Thymus (tissue), 11 donors: ENCODE measurements around the gene NT5C1A. TPM values are rescaled to one million over a fixed set of nuclear protein-coding genes. Genes with fewer than 3 reads are reported as not detected.
A peak's percentile ranks its signal among the peaks of the same experiment; 100 is the strongest.

ENCODE experiments used
- DNase-seq, 9 donors: peaks; one replicate each; pipeline ENCODE4 v3.0.0-alpha.2; 2013; ENCODE audit warnings: low spot score in 9 of 9, low read depth in 6 of 9, missing footprints in 1 of 9
- H3K27ac ChIP-seq, 2 donors: one replicate each; pipeline ENCODE4 v1.5.1; 2013; ENCODE audit warnings: control low read depth in 1 of 2, low read depth in 1 of 2, low read length in 1 of 2, mild to moderate bottlenecking in 1 of 2, moderate library complexity in 1 of 2
- H3K27me3 ChIP-seq, 2 donors: one replicate each; pipeline ENCODE4 v1.5.1; 2013; ENCODE audit warnings: low read length in 1 of 2; ENCODE audit not compliant: control insufficient read depth in 2 of 2, insufficient read depth in 1 of 2
- H3K36me3 ChIP-seq, 2 donors: one replicate each; pipeline ENCODE4 v1.5.1; 2013; ENCODE audit warnings: low read length in 1 of 2, mild to moderate bottlenecking in 1 of 2, moderate library complexity in 1 of 2; ENCODE audit not compliant: control insufficient read depth in 2 of 2, insufficient read depth in 2 of 2
- H3K4me1 ChIP-seq, 2 donors: one replicate each; pipeline ENCODE4 v1.5.1; 2013; ENCODE audit warnings: low read length in 2 of 2; ENCODE audit not compliant: control insufficient read depth in 2 of 2, insufficient read depth in 2 of 2
- H3K4me3 ChIP-seq, 2 donors: one replicate each; pipeline ENCODE4 v1.5.1; 2013; ENCODE audit warnings: low read length in 2 of 2, control low read depth in 1 of 2, mild to moderate bottlenecking in 1 of 2
- H3K9me3 ChIP-seq, 2 donors: one replicate each; pipeline ENCODE4 v1.5.1; 2013; ENCODE audit warnings: low read length in 1 of 2, mild to moderate bottlenecking in 1 of 2; ENCODE audit not compliant: control insufficient read depth in 2 of 2, insufficient read depth in 1 of 2
- WGBS: extraction: QIAGEN DNeasy Blood & Tissue Kit; methylation state at CpG from one replicate; pipeline ENCODE4 v1.1.7; 2013; 5-methylcytosine and 5-hydroxymethylcytosine counted together
- polyA plus RNA-seq: library from polyadenylated mRNA; stranded (reverse); fragments of 200-250 nt; gene quantifications from one replicate; pipeline ENCODE4 v1.2.3, GENCODE V29; 2013
- total RNA-seq: library from RNA; stranded (reverse); fragments of 120-200 nt; gene quantifications from one replicate; pipeline ENCODE4 v1.2.4, GENCODE V29; 2013
- donor health status: healthy.

Gene NT5C1A
- total and polyA plus RNA-seq, 2 donors: 0.09 TPM; not detected in 1

DNA sequence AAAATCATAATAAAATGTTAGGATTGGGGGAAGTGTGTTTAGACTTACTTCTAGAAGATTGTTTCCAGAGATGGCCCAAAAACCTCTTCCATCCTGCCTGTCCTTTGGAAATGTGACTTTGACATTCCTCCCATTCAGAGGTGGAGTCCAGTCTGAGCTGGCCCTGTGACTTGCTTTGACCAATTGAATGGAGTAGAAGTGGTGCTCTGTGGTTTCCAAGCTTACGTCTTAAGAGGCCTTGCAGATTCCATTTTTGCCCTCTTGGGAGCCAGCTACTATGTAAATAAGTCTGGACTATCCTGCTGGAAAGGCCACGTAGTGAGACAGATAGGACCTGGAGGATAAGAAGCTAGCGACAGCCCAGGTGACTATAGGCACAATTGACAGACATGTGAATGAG, 1.3 kb upstream of the NT5C1A start:
- 94% methylated on average over 3 of the region's 3 CpGs for WGBS
- H3K27me3 ChIP-seq: peaks cover 42 to 77% of the 10 kb centered on the region in 2 donors
- H3K36me3 ChIP-seq: no peaks in the 10 kb centered on the region
- no peaks in the 10 kb centered on the region for H3K4me1 ChIP-seq
- H3K9me3 ChIP-seq: no peaks in the 10 kb centered on the region
- H3K27ac ChIP-seq: no peak overlapping the region
- no peak for DNase-seq
- no peak overlapping the region for H3K4me3 ChIP-seq

DNA sequence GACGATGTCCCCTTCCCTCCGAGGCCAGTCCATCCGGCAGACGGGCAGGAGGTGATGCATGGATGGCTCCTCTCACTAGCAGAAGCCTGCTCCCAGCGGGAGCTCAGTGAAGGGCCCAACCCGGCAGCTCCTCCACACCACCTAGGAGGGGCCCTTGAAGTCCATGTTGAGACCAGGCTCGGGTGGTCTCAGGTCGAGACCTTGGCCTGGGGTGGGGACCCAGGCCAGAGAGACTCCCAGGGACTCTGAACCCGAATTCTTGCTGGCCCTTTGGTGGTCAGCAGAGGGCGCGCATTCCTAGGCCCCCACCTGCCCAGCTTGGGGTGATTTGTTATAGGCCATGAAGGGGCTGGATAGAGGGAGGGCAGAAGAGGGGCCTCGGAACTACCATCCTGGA, 642 bp upstream of the NT5C1A start:
- no peaks in the 10 kb centered on the region for H3K4me1 ChIP-seq
- no peaks in the 10 kb centered on the region for H3K36me3 ChIP-seq
- peaks cover 42 to 78% of the 10 kb centered on the region in 2 donors for H3K27me3 ChIP-seq
- no peak overlapping the region for H3K27ac ChIP-seq
- no peaks in the 10 kb centered on the region for H3K9me3 ChIP-seq
- peak in 1 of 9 donors; percentile 24 for DNase-seq
- no peak overlapping the region for H3K4me3 ChIP-seq
- WGBS: 29% methylated on average over 12 of the region's 12 CpGs

DNA sequence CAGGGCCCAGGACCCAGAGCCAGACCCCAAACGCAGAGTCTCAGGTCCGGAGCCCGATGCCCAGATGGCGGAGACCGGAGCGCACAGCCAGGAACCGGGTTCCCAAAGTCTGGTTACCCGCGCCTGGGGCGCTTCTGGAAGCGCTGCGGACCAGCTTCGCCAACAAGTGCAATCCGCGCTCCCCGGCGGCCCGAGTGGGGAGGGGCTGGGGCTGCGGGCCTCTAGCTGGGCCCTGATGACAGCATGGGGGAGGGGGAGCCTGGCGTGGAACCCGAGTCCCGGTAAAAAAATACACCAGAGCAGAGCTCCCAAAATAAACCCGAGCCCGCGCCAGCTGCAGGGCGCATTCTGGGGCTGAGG, 494 bp downstream of the NT5C1A start:
- DNase-seq: no peak
- Histone ChIP-seq H3K9me3 (no peaks in the 10 kb centered on the region), H3K36me3 (no peaks in the 10 kb centered on the region), H3K4me3 (no peak overlapping the region), H3K27ac (no peak overlapping the region), H3K27me3 (peaks cover 42 to 76% of the 10 kb centered on the region in 2 donors), H3K4me1 (no peaks in the 10 kb centered on the region)
- 6% methylated on average over 26 of the region's 26 CpGs for WGBS

DNA sequence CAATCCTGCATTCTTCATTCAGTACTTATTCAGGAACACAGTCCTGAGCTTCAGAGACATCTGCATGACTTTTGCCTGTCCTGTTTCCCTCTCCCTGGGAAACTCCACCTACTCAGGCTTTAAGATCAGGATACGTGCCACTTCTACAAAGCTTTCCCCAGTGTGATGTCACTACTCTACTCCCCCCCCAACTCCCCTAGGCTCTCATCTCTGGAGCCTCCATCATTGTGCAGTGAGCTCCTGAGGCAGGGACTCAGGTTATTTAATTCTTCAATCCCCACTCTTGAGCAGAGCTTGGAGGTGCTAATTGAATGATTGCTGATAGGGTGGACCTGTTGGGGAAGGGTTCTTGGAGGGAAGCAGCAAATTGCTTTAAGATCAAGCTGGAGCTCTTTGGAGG, 1.2 kb downstream of the NT5C1A start:
- H3K27me3 ChIP-seq: peaks cover 42 to 81% of the 10 kb centered on the region in 2 donors
- H3K4me3 ChIP-seq: no peak overlapping the region
- WGBS: 85% methylated on average over 1 of the region's 1 CpG

DNA sequence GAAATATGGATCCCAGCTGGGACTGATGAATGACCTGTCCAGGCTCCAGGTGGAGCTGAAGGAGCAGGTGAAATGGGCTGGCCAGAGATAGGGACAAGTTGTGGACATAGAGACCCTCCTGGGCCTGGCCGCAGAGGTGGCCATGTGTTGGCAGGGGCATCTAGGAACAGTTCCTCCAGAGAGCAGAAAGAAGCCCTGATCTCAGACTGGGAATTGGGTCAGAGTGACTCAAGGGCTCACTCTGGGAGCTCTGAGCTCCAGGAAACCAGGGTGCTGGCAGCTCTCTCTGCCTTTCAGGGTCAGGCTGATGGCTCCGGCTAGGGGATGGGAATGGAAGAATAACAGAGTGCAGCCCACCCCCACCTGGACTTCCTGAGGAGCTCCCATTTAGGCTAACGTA, 3.0 kb downstream of the NT5C1A start:
- H3K27me3 ChIP-seq: peaks cover 42 to 68% of the 10 kb centered on the region in 2 donors
- no peaks in the 10 kb centered on the region for H3K36me3 ChIP-seq
- no peaks in the 10 kb centered on the region for H3K9me3 ChIP-seq
- DNase-seq: no peak
- H3K27ac ChIP-seq: no peak overlapping the region
- no peak overlapping the region for H3K4me3 ChIP-seq
- H3K4me1 ChIP-seq: no peaks in the 10 kb centered on the region
- WGBS: 97% methylated on average over 3 of the region's 3 CpGs

More for the DNA sequence above, 1.2 kb downstream of the NT5C1A start:
- Histone ChIP-seq H3K27ac (no peak overlapping the region), H3K4me1 (no peaks in the 10 kb centered on the region), H3K9me3 (no peaks in the 10 kb centered on the region), H3K36me3 (no peaks in the 10 kb centered on the region)
- DNase-seq: no peak

DNA sequence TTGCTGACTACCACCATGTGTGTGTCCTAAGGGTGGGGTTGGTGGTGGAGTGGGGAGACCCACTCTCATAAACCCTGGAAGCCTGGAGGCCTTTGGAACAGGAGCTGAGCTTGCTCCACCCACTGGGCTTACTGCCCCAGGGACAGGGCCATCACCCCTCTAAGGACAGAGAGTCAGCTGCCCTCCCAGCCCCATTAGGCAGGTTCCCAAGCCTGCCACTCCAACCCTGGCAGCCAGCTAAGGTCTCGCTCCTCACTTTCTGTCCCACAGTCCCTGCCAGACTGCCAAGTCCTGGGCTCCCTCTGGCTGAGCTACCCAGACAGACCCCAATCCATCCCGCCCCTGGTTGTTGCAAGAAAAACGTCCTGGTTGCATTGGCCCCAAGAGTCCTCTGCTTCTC, 3.8 kb downstream of the NT5C1A start:
- Histone ChIP-seq H3K4me3 (no peak overlapping the region), H3K36me3 (no peaks in the 10 kb centered on the region), H3K27ac (no peak overlapping the region), H3K27me3 (peaks cover 39 to 60% of the 10 kb centered on the region in 2 donors), H3K9me3 (no peaks in the 10 kb centered on the region), H3K4me1 (no peaks in the 10 kb centered on the region)
- no peak for DNase-seq
- 93% methylated on average over 3 of the region's 3 CpGs for WGBS

DNA sequence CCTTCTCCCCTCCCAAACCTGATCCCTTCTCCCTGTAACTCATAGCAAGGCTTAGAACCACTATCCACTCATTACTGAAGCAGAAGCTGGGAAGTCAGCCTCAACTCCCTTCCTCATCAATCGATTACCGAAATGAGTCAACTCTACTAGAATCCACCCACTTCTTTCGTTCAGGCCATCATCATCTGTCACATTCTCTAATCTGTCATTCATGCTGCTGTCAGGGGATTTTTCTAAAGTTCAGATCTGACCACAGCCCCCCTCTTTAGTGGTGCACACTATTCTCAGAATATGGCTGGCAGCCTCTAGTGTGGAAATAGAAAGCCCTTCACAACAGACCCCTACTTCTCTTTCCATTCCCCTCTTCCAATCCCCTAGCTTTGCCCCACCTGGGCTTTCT, 5.1 kb downstream of the NT5C1A start:
- Histone ChIP-seq H3K9me3 (no peaks in the 10 kb centered on the region), H3K4me3 (no peak overlapping the region), H3K36me3 (no peaks in the 10 kb centered on the region), H3K27me3 (peaks cover 25 to 54% of the 10 kb centered on the region in 2 donors), H3K27ac (no peak overlapping the region), H3K4me1 (no peaks in the 10 kb centered on the region)
- WGBS: 93% methylated on average over 3 of the region's 3 CpGs
- no peak for DNase-seq

DNA sequence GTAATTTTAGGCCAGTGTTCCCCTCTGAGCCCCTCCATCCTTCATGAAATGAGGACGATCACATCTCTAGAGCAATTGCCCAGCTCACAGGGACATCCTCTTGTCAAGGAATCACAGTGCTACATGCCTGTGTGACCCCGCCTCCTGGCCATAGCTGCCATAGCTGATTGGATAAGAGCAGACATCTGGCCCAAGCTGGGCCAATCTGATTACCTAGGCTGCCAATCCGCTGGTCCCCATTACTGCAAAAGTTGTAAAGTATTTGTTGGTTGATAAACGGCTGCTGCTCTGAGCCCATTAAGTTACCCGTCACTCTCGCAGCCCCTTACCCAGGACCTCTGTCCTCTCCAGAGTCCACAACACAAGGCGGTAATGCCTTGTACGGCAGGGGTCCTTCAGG, 8.3 kb downstream of the NT5C1A start:
- WGBS: 92% methylated on average over 8 of the region's 8 CpGs
- DNase-seq: no peak
- Histone ChIP-seq H3K4me3 (no peak overlapping the region), H3K27ac (no peak overlapping the region), H3K9me3 (no peaks in the 10 kb centered on the region), H3K36me3 (no peaks in the 10 kb centered on the region), H3K27me3 (peaks cover 0 to 28% of the 10 kb centered on the region in 2 donors), H3K4me1 (no peaks in the 10 kb centered on the region)

DNA sequence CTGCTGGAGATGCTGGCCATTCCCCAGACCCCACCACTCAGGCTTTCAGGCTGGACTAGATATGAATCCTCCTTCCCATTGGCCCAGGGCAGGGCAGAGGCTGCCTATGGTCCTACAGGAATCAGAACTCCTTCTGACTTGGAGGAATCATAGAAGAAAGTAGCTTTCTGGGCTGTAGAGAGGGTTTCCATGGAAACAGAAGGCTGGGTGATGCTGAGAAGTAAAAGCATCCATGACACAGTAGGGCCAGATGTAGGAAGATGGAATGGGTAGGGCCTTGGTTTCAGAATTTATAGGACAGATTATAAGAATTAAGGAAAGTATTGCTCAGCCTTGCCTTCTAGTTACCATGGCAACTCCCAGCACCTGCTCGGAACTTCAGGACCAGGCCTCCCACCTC, 9.0 kb downstream of the NT5C1A start:
- Histone ChIP-seq H3K4me1 (no peaks in the 10 kb centered on the region), H3K4me3 (no peak overlapping the region), H3K27me3 (peaks cover 0 to 22% of the 10 kb centered on the region in 2 donors), H3K36me3 (no peaks in the 10 kb centered on the region), H3K27ac (no peak overlapping the region), H3K9me3 (no peaks in the 10 kb centered on the region)
- no peak for DNase-seq
- WGBS: 98% methylated on average over 1 of the region's 1 CpG

DNA sequence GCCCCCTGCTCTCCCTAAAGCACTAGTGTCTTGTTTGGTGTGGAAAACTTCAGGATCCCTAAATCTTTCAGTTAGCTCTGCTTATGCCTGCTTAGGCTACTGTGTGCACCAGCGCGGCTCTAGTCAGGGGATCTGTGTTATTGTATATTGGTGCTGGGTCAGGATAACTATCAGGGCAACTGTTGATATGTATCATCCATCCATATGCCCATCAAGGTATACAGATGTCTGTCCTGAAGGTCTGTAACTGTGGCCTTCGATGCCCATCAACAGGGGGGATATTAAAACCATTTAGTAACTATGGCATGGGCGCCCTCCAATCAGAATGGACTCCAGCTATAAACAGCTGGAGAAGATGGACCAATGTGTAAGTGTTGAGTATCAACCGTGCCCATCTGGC, 12.4 kb downstream of the NT5C1A start:
- no peak overlapping the region for H3K27ac ChIP-seq
- H3K36me3 ChIP-seq: no peaks in the 10 kb centered on the region
- DNase-seq: no peak
- 92% methylated on average over 5 of the region's 5 CpGs for WGBS
- no peaks in the 10 kb centered on the region for H3K9me3 ChIP-seq
- peaks cover 0 to 20% of the 10 kb centered on the region in 2 donors for H3K27me3 ChIP-seq
- no peak overlapping the region for H3K4me3 ChIP-seq
- H3K4me1 ChIP-seq: no peaks in the 10 kb centered on the region
